CD4-positive, alpha-beta T cell treated with Interferon alpha-2 for 1 hour (primary cell): Measurements from ENCODE around the gene MAPK6.
"Not testable (repeated sequence)": the region's sequence is repeated elsewhere in the genome, so short reads cannot be mapped to it uniquely, and the experiment has no call there.

ENCODE experiments used
- DNase-seq, 2 donors: peaks; one replicate each; pipeline ENCODE4 v3.0.0-alpha.2; 2020 to 2022

MAPK6 gene

DNA sequence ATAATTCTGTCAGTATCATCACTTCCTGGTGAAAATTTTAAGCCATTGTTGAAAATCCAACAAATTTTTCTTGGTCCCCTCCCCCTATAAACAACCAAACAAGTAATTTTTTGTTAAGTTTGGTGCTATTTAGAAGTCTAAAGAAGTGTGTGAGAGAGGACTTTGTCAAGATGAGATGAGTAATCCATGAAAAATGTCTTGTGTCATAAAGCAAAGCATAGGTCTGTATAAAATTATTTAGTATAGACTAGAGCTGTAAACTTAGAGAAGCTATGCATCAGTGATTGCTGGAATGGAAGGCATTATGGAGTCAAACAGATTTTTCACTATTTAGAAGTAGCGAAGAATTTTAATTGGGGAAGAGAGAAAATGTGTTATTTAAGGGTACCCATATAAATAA is 31.4 kb downstream of the MAPK6 start:
- no peak for DNase-seq

DNA sequence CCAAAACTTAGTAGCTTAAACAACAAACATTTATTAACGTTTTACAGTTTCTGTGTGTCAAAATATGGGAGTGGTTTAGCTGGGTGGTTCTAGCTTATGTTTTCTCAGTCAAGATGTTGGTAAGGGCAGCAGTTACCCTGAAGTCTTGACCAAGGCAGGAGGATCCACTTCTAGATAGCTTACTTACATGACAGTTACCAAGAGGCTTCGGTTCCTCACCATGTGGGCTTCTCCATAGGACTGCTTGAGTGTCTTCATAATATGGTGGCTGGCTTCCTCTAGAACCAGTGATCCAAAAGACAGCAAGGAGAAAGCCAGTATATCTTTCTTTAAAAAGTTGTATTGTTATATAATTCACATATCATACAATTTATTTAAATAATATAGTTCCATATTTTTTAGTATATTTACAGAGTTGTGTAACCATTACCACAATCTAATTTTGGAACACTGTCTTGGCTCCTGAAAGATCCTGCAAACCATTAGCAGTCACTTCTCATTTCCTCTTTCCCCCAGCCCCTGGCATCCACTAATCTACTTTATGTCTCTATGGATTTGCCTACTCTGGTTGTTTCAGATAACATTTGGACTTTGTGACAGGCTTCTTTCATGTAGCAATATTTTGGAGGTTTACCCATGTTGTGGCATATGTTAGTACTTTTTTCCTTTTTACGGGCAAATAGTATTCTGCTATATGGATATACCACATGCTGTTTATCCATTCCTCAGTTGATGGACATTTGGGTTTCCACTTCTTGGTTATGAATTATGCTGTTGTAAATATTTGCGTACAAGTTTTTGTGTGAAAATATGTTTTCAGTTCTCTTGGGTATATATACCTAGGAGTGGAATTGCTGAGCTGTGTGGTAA is 33.3 kb downstream of the MAPK6 start:
- no peak for DNase-seq

DNA sequence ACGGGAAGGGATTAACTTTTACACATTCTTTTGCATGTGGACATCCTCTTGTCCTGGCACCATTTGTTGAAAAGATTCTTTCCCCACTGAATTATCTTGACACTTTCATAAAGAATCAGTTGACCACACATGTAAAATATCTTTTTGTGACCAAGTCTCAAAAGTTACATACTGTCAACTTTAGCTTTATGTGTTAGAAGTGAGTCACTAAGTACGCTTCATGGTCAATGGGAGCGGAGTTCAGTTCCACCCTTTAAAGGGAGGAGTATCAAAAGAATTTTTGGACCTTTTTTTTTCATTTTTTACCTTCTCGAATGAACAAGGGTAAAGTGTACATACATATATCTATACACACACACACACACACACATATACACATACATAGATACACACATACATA is 35.4 kb downstream of the MAPK6 start:
- DNase-seq: no peak

DNA sequence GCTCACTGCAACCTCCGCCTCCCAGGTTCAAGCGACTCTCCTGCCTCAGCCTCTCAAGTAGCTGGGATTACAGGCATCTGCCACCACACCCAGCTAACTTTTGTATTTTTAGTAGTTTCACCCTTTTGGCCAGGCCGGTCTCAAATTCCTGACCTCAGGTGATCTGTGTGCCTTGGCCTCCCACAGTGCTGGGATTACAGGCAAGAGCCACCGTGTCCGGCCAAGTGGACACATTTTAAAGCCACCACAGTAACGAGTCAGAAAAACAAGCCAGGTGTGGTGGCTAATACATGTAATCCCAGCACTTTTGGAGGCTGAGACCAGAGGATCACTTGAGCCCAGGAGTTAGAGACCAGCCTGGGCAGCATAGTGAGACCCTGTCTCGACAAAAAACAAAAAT is 35.8 kb downstream of the MAPK6 start:
- not testable (repeated sequence) for DNase-seq

DNA sequence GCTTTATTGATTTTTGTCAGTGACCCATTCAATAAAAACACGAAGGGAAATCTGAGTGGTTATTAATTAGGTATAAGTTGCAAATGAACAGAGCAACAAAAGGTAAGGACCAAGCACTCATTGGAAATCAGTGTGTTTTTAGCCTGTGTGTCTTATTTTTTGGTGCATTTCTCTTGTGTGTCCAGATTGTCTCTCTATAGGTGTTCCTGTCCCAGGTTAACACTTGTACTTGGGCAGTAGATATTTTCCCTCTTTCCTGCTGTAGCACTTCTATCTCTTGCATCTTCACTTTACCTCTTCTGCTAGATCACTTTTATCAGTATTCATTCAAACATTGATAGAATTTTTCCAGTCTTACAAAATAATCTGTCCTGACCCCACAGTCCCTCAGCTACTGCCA is 37.0 kb downstream of the MAPK6 start:
- DNase-seq: no peak

DNA sequence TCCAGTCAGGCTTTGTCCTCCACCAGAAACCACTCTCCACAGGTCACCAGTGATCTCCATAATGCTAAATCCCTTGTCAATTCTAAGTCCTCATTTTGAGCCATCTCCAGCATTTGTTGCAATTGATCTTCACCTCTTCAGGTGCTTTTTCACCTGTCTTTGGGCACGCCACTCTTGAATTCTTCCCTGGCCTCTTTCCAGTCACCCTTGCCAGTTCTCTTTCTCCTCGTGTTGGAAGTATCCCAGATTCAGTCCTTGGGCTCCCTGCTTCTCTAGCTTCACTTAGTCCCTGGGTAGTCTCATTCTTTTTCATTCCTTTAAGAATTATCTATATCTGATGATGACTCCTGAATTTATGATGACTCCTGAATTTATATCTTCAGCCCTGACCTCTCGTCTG is 37.5 kb downstream of the MAPK6 start:
- no peak for DNase-seq

DNA sequence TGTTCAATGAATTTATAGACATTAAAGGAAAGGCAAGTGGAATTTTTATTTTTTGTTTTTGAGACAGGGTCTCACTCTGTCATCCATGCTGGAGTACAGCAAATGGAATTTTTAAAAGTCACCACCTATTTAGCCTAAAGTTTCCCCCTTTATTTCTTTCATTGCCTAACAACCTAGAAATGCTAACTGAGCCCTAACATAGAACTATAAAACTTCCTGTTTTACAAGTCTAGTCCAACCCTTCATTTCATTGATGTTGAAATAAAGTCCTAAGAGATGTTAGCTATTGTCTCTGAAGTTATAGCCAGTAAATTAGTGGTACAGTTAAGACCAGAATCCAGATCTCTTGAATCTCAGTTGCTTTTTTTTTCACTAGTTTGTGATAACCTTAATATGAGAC is 39.0 kb downstream of the MAPK6 start:
- no peak for DNase-seq

DNA sequence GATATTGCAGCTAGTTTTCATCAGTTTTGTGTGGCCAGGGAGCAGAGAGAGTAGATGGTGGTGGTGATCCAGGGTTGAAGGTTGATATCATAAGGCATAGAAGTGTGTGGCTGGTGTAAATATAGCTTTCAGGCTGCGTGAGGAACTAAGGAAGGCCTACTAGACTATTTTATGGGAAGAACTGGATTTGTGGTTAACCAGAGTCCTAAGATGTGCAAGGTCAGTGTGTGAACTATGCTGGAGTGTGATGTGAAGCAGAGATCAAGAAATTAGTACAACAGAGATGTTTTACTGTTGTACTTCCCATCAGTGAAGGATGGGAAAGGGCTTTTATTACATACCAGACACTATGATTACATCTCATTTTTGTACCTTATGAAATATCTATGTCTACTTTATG is 41.5 kb downstream of the MAPK6 start:
- no peak for DNase-seq

DNA sequence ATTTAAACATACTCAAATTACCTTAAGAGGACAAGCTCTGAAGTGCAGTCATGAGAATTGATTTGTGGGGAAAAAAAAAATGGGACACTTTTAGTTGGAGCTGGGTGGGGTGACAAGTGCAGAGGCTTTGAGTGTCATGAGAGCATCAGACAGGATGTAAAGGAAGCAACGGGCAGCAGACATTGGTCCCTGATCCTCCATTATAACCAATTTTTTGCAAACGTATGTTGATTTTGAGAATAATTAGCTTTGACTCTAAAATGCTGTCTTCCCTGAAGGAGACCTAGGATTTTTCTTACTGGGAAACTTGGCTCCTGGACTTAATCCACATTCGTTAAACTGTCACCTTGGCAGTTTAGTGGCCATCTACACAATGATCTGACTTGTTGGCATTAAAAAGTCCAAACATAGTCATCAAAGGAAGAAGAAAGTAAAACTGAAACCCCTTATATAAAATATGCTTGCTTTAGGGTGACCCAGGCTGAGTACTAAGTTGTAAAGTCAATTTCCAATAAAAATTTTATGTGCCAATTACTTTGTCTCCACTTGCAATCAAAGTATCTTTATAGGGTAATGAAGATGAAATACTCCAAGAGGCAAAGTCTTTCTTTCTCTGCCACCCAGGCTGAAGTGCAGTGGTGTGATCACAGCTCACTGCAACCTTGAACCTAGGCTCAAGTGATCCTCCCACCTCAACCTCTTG is 48.0 kb downstream of the MAPK6 start:
- no peak for DNase-seq

DNA sequence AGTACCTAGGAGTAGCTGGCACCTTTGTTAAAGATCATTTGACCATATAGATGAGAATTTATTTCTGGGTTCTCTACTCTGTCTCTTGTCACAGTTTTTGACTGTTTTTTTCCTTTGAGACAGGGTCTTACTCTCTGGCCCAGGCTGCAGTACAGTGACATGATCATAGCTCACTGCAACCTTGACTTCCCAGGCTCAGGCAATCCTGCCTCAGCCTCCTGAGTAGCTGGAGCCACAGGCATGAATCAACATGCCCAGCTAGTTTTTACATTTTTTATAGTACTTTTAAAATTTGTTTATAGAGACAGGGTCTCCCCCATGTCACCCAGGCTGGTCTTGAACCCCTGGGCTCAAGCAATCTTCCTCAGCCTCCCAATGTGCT is 48.5 kb downstream of the MAPK6 start:
- DNase-seq: no peak

DNA sequence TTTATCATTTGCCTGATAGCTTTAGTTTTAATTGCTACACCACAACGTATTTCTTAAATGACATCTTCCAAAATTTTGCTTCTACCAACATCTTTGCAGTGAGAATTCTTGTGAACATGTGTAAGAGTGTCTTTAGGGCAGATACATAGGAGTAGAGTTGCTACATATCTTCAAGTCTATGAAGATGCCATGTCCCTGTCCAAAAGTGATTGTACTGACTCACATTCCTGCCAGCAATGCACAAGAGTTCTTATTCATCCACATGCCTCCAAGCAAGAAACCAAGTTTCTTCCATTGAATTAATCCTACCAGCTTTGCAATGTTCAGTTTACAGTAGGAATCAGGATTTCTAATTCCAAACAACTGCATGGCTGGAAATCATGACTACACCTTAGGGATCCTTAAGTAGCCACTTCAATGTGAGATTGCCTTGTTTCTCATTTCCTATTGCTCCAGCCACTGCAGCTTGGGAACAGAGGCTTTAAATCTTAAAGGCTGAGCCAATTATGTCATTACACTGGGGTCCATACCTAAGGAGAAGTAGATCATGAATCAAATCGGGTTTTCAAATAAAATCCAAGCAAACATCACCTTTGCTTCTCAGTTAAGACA is 49.1 kb downstream of the MAPK6 start:
- no peak for DNase-seq

DNA sequence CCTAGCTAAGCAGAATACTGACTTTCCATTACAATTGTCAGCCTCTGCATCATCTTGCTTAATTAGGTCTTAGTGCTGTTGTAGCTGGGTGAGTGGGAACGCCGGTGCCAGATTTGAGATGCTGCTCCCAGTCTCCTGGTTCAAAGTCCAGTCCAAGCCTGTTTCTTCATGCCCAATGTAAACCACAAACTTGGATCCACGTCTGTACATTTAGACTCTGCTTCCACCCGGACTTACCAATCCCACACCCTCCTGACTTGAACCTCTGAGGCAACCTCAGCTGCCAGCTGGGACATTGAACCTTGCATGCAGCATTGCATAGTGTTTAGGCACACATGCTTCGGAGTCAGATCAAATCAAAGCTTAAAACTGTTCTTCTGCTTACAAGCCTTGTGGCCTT is 50.5 kb downstream of the MAPK6 start:
- no peak for DNase-seq

DNA sequence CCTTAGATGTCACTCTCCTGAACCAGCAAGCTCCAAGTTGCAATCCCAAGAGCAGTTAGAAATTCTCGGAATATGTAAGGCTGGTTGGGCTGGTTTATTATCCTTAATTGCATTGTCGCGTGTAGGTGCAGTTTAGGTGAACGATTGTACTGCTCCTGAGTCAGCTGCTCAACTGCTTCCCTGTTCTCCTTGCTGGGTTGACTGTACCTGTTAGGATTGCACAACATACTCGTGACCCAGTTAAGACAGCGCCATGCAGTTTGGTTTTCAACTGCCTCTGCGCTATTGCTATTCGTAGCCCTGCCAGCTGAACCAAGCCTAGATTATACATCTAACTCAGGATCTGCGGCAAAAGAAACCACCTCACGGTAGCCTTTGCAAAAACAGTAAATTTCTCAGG is 52.6 kb downstream of the MAPK6 start:
- no peak for DNase-seq

DNA sequence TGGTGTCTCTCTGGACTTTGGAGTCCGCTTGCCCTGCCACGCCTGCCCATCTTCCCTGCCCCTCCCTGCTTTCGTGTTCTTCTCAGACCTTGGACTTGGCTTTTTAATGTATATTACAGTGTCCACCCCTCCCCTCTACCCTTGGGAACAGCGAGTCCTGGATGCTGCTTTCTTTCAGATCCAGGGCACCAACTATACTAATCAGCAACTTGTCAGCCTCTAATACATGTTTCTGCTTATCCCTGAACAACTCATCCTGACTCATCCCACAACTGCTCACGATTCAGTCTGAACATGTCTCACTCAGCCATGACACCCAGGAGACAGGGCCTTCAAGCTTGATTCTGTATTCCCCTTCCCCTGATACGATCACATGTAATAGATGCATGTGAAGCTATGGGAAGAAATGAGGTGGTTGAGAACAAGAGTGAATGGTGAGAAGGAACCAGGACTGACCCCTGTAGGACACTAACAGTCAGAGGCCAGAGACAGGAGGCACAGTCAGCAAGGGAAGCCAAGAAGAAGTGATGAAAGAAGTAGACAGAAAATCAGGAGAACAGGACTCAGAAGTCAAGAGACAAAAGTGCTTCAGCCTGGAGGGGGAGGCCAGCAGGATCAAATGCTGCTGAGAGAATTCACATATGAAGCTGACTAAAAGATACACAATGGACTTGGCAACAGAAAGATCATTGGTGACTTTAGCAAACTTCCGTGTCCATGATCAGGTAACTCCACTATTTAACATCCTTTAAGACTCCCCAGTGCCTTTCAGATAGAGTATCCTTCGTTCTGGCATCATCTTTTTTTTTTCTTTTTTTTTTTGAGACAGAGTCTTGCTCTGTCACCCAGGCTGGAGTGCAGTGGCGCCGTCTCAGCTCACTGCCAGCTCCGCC is 58.1 kb downstream of the MAPK6 start:
- no peak for DNase-seq

DNA sequence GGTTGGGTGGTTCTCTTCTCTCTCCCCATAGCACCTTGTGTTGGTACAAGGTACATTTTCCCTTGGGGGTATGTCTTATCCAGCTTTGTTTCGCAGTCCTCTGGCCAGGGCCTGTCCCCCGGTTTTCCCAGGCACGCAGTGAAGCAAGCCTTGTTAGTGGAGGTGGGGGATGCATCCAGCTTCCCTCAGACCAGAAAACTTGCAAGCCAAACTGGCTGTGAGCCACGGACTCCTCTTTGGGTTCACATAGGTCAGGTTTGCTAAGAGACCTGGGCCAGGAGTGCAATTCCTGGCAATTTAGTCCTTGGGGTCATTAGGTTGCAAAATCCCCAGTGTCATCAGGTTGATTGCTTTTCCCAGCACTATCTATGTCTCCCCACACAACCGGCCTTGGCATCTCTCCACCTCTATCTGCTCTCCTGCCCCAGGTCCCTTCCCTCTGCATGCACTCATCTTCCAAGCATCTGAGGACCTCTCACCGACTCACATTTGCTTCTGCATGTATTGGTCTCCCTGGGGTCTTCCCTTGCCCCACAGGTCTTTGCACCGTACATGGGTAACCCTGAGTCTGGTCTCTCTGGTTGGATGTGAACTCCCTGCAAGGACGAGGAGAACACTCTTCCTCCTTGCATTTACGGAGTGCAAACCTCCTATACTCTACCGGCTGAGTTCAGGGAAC is 59.3 kb downstream of the MAPK6 start:
- DNase-seq: no peak

DNA sequence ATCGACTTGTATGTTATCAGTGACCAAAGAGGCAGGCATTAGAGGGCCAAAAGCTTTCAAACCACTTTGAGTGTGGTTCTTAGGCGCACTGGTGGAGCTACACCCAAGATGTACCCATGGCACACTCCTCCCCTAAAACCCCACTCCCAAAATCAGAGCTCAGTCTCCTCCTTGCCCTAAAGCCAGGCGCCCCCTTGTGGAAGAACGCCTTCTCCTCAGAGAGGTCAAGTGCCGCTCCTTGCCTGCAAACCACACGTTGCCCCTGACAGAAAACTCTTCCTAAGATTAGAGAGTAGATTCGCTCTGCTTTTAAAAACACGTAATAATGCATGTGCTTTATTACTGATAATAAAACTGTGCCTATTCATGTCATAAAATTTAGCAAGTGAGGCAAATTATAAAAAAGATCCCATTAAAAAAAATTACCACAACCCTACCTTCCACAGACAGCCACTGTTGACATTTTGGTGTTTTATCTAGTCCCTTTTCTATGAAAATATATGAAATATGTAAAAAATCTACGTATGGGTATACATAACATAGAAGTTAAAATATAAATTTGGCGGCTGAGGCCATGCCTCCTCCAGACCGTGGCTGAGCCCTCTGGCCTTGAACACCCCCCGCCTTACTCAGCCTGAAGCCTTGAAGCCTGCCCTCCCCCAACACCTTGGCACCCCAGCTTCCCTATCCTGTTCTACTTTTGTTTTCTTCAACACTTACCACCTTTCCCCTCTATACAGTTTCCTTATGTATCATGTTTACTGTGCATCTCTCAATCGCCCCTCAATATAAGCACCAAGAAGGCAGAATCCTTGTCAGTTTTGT is 60.1 kb downstream of the MAPK6 start:
- DNase-seq: peak; percentile 71 to 82

DNA sequence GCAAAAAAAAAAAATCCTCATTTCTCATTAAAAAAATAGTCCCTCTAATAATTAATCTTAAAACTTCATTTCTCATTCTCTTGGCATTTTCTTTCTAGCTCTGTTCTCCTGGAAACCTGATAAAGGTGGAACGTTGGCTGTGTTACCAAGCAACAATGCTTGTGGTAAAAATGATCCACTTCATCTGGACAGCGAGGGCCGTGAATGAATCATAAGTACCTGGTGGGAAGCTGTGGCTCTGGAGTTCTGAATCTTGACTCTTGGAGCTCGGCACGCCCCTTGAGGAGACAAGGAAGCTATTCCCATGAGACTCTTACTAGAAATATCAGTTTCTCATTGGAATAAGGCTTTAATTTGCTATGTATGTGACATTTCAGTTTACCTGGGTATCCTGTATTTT is 61.0 kb downstream of the MAPK6 start:
- DNase-seq: no peak

DNA sequence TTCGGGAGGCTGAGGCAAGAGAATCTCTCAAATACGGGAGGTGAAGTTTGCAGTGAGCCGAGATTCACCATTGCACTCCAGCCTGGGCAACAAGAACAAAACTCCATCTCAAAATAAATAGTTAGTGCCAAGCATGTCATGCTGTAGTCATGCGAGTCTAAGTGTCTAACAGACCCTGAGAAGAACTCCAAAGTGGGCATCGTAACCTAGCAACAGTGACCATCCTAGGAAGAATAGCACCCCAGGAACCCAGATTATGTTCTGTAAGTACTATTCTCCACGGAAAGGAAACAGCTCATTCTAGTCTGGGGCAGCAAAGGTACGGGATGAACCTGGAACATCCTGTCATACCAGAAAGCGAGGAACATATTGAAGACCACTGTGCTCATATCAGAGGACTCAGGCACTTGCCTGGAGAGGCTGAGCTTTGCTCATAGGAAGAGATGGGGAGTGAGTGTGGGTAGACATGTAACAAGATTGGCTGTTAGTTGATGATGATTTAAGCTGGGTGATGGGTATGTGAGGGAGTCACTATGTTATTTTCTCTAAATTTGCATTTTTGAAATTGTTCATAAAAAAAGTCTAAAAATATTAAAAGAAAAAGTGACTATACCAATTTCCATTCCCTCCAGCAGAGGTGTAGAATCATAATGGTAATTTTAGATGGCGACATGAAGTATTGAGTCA is 61.8 kb downstream of the MAPK6 start:
- no peak for DNase-seq

DNA sequence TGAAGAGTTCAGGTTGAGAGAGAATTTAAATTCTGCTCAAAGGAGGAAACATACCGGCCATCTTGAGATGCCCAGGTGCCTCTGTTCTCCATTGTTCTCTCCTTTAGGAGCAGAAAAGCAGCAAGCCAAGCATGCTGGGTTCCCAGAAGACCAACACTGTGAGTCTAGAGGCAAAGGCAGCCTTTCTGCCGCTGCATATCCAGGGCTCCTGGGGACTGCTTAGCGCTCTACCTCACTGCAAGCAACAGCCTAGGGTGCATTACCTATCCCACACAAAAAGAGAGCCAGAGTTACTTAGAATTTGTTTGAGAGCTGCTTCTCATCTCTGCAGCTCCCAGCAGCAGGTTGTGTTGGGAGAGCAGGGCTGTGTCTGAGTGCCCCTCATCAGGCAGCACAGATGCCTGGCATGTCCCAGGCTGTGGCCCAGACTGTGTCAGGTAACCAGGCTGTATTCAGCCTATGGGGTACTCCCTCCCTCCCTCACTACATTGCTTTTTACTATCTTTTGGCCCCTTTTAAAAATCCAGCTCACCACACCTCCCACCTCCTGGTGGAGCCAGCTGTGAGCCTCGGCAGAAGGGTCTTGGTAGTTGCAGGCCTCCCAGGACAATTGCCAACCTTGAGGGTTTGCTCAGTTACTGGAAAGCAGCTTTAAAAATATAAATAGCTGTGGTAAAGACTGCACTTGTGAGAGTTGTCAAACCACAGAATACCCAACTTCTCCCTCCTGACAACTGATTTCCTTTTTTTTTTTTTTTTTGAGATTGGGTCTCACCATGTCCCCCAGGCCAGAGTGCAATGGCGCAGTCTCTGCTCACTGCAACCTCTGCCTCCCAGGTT is 63.4 kb downstream of the MAPK6 start:
- DNase-seq: peak in 1 of 2 donors; percentile 8

DNA sequence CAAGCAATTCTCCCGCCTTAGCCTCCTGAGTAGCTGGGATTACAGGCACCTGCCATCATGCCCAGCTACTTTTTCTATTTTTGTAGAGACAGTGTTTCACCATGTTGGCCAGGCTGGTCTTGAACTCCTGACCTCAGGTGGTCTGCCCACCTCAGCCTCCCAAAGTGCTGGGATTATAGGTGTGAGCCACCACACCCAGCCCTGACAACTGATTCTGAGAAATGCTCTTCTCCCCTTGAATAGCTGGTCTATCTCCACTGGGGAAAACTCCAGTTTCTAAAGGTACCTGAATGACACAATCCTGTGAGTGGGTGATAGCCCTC is 64.0 kb downstream of the MAPK6 start:
- not testable (repeated sequence) for DNase-seq
